Inferior parietal cortex (tissue), 1 donor: ENCODE measurements around the gene LRBA.

Experiments
- DNase-seq: peaks from one replicate; pipeline ENCODE4 v3.0.0-alpha.2; 2016; ENCODE audit errors: extremely low spot score

Gene LRBA

GRCh38 chr4:150884625-150885024, 130.5 kb downstream of the LRBA start:
- no peak for DNase-seq

- DNase-seq = no peak
These were observed 139.7 kb downstream of the LRBA start for GRCh38 chr4:150875367-150875766.

- DNase-seq = peak; percentile 40
These were observed 140.5 kb downstream of the LRBA start for GRCh38 chr4:150874338-150875226.

- DNase-seq = peak; percentile 92
These were observed 147.9 kb downstream of the LRBA start for GRCh38 chr4:150867148-150867547.

GRCh38 chr4:150863456-150863855, 151.6 kb downstream of the LRBA start:
- DNase-seq = no peak

GRCh38 chr4:150862829-150863228, 152.3 kb downstream of the LRBA start:
- no peak for DNase-seq

- DNase-seq = no peak
These were observed 155.6 kb downstream of the LRBA start for GRCh38 chr4:150859453-150859852.

- no peak for DNase-seq
These were observed 159.0 kb downstream of the LRBA start for GRCh38 chr4:150855981-150856510.

- no peak for DNase-seq
These were observed 160.5 kb downstream of the LRBA start for GRCh38 chr4:150854600-150854999.

GRCh38 chr4:150853882-150854281, 161.2 kb downstream of the LRBA start:
- no peak for DNase-seq

- DNase-seq = no peak
These were observed 162.9 kb downstream of the LRBA start for GRCh38 chr4:150852216-150852615.

GRCh38 chr4:150849016-150849415, 166.1 kb downstream of the LRBA start:
- no peak for DNase-seq

GRCh38 chr4:150828159-150828558, 186.9 kb downstream of the LRBA start:
- no peak for DNase-seq

- DNase-seq = no peak
These were observed 187.9 kb downstream of the LRBA start for GRCh38 chr4:150827226-150827625.

- DNase-seq = no peak
These were observed 188.8 kb downstream of the LRBA start for GRCh38 chr4:150826306-150826705.

- DNase-seq = no peak
These were observed 192.7 kb downstream of the LRBA start for GRCh38 chr4:150822407-150822806.

GRCh38 chr4:150821641-150822040, 193.4 kb downstream of the LRBA start:
- no peak for DNase-seq

GRCh38 chr4:150820409-150820808, 194.7 kb downstream of the LRBA start:
- DNase-seq = no peak

- DNase-seq = no peak
These were observed 196.4 kb downstream of the LRBA start for GRCh38 chr4:150818661-150819060.

- DNase-seq = no peak
These were observed 197.1 kb downstream of the LRBA start for GRCh38 chr4:150817804-150818528.

- DNase-seq = no peak
These were observed 198.1 kb downstream of the LRBA start for GRCh38 chr4:150817017-150817416.

- DNase-seq = no peak
These were observed 198.6 kb downstream of the LRBA start for GRCh38 chr4:150816491-150816890.

GRCh38 chr4:150814873-150815272, 200.2 kb downstream of the LRBA start:
- DNase-seq = no peak
